Colonic mucosa (tissue), 4 donors: Measurements from ENCODE around the gene HIVEP3. TPM values are rescaled to one million over a fixed set of nuclear protein-coding genes. Genes with fewer than 3 reads are reported as not detected.

ENCODE experiments used
- DNase-seq: peaks from one replicate; pipeline ENCODE4 v3.0.0-alpha.2; 2020
- H3K27ac ChIP-seq: fragments of 200-600 bp; one replicate; pipeline ENCODE4 v1.8.0; 2021
- H3K27me3 ChIP-seq: fragments of 200-600 bp; one replicate; pipeline ENCODE4 v1.8.0; 2021
- H3K36me3 ChIP-seq: fragments of 200-600 bp; one replicate; pipeline ENCODE4 v1.8.0; 2021
- H3K4me1 ChIP-seq: fragments of 200-600 bp; one replicate; pipeline ENCODE4 v1.8.0; 2021; ENCODE audit warnings: mild to moderate bottlenecking
- H3K4me3 ChIP-seq: fragments of 200-600 bp; one replicate; pipeline ENCODE4 v1.8.0; 2021
- H3K9ac ChIP-seq, 2 donors: one replicate each; pipeline ENCODE4 v1.7.0; 2013; ENCODE audit warnings: control low read depth in 2 of 2, low read depth in 2 of 2, low read length in 2 of 2
- H3K9me3 ChIP-seq: fragments of 200-600 bp; one replicate; pipeline ENCODE4 v1.8.0; 2021
- CTCF ChIP-seq: fragments of 200-600 bp; IDR thresholded peaks from one replicate; pipeline ENCODE4 v1.8.0; 2022; ENCODE audit warnings: antibody characterized with exemption, mild to moderate bottlenecking
- intact Hi-C: fragments of 100-400 bp; cut with DNase I; formaldehyde crosslinking; loops from one replicate; pipeline ENCODE4 v1.14.1; 2022
- total RNA-seq, 2 donors: library from RNA; stranded (reverse); fragmentation: NEBNext Ultra II Directional in 1 of 2; extraction: Animal tissue kit (Norgen Biotek cat#: 25700) in 1 of 2; gene quantifications; one replicate each; pipeline ENCODE4 v1.2.1, GENCODE V29; 2021
- donor health status: healthy.
- donor health status: DM: no; HTN: no; CAD: no.
- donor health status: DM: no; HTN: no; CAD: no.

HIVEP3 gene
- total RNA-seq, 2 donors from 2014 or later, result 1.9 to 3.3 TPM

GRCh38 chr1:41646186-41646585 is 272.5 kb downstream of the HIVEP3 start:
- intact Hi-C loops, result no loop called here
- no peak for TF ChIP-seq CTCF
- H3K36me3 ChIP-seq, result no peaks in the 10 kb centered on the region
- H3K27ac ChIP-seq, result no peak overlapping the region
- H3K9ac ChIP-seq, result no peak overlapping the region
- H3K4me3 ChIP-seq, result no peak overlapping the region
- H3K4me1 ChIP-seq, result no peaks in the 10 kb centered on the region
- H3K9me3 ChIP-seq, result no peaks in the 10 kb centered on the region
- H3K27me3 ChIP-seq, result no peaks in the 10 kb centered on the region
- no peak for DNase-seq

GRCh38 chr1:41645062-41645461 is 273.7 kb downstream of the HIVEP3 start:
- H3K9me3 ChIP-seq, result no peaks in the 10 kb centered on the region
- TF ChIP-seq CTCF, result no peak
- no peak overlapping the region for H3K27ac ChIP-seq
- no peak overlapping the region for H3K9ac ChIP-seq
- H3K36me3 ChIP-seq, result no peaks in the 10 kb centered on the region
- no peak for DNase-seq
- no peaks in the 10 kb centered on the region for H3K4me1 ChIP-seq
- H3K27me3 ChIP-seq, result no peaks in the 10 kb centered on the region
- intact Hi-C loops, result no loop called here
- H3K4me3 ChIP-seq, result no peak overlapping the region

- intact Hi-C loops, result no loop called here
- Histone ChIP-seq H3K4me1 (no peaks in the 10 kb centered on the region), H3K4me3 (no peak overlapping the region), H3K36me3 (no peaks in the 10 kb centered on the region), H3K9ac (no peak overlapping the region), H3K27me3 (no peaks in the 10 kb centered on the region), H3K27ac (no peak overlapping the region), H3K9me3 (no peaks in the 10 kb centered on the region)
- no peak for TF ChIP-seq CTCF
- no peak for DNase-seq
These were observed 275.6 kb downstream of the HIVEP3 start for GRCh38 chr1:41642922-41643821.

GRCh38 chr1:41641941-41642527 is 276.7 kb downstream of the HIVEP3 start:
- Histone ChIP-seq H3K27me3 (no peaks in the 10 kb centered on the region), H3K27ac (no peak overlapping the region), H3K9ac (no peak overlapping the region), H3K36me3 (no peaks in the 10 kb centered on the region), H3K9me3 (no peaks in the 10 kb centered on the region), H3K4me1 (no peaks in the 10 kb centered on the region), H3K4me3 (no peak overlapping the region)
- intact Hi-C loops, result no loop called here
- no peak for DNase-seq
- TF ChIP-seq CTCF, result no peak

GRCh38 chr1:41641475-41641814 is 277.3 kb downstream of the HIVEP3 start:
- Histone ChIP-seq H3K27ac (no peak overlapping the region), H3K9me3 (no peaks in the 10 kb centered on the region), H3K9ac (no peak overlapping the region), H3K27me3 (no peaks in the 10 kb centered on the region), H3K36me3 (no peaks in the 10 kb centered on the region), H3K4me1 (no peaks in the 10 kb centered on the region), H3K4me3 (no peak overlapping the region)
- TF ChIP-seq CTCF, result no peak
- intact Hi-C loops, result no loop called here
- DNase-seq, result no peak
